IMR-90 (cell line): ENCODE data around the gene THRB. TPM values are rescaled to one million over a fixed set of nuclear protein-coding genes. Genes with fewer than 3 reads are reported as not detected.

Source experiments
- ATAC-seq: fragments of 200-7000 bp; cut with Tn5 transposase; 2 replicates; pipeline ENCODE4 v1.9.1; 2020; ENCODE audit warnings: low read depth, mild to moderate bottlenecking, moderate library complexity
- BruUV-seq: library from RNA; stranded (reverse); fragments of 400-500 nt; replicated peaks from 2 replicates; lab custom pipeline; 2021; lab: Mats Ljungman, UMichigan
- CTCF ChIA-PET: fragments of 300-600 bp; formaldehyde crosslinking; extraction: SDS; loops from one replicate; lab custom pipeline; 2021; ENCODE audit warnings: antibody characterized with exemption; lab: Yijun Ruan, JAX
- POLR2A ChIA-PET: fragments of 300-600 bp; sonication (Branson Sonifier 250); formaldehyde crosslinking; loops from one replicate; lab custom pipeline; 2022; ENCODE audit warnings: antibody characterized with exemption; ENCODE audit not compliant: unreplicated experiment; lab: Charles Lee
- DNase-seq: peaks from one replicate; pipeline ENCODE4 v3.0.0; 2013
- H2AFZ ChIP-seq: replicated peaks from 2 replicates; pipeline ENCODE3; 2013; ENCODE audit warnings: low read length, mild to moderate bottlenecking; ENCODE audit not compliant: poor library complexity
- H2AK5ac ChIP-seq: 2 replicates; pipeline ENCODE4 v1.6.1; 2013; ENCODE audit warnings: low read depth, low read length, inconsistent platforms
- H2AK9ac ChIP-seq: replicated peaks from 2 replicates; pipeline ENCODE3; 2013; ENCODE audit warnings: mild to moderate bottlenecking, low read depth, low read length, moderate library complexity; ENCODE audit not compliant: poor library complexity
- H2BK120ac ChIP-seq: 2 replicates; pipeline ENCODE4 v1.6.1; 2013; ENCODE audit warnings: low read depth, low read length, inconsistent platforms
- H2BK15ac ChIP-seq: 3 replicates; pipeline ENCODE4 v1.6.1; 2013; ENCODE audit warnings: low read depth, low read length, inconsistent platforms
- H2BK20ac ChIP-seq: 2 replicates; pipeline ENCODE4 v1.6.1; 2013; ENCODE audit warnings: low read depth, mild to moderate bottlenecking, inconsistent platforms, low read length, moderate library complexity
- H2BK5ac ChIP-seq: 2 replicates; pipeline ENCODE4 v1.6.1; 2013; ENCODE audit warnings: mild to moderate bottlenecking, low read depth, low read length, inconsistent platforms; ENCODE audit not compliant: poor library complexity, severe bottlenecking
- H3K14ac ChIP-seq: replicated peaks from 2 replicates; pipeline ENCODE4 v1.6.1; 2013; ENCODE audit warnings: low read depth, low read length, inconsistent platforms
- H3K18ac ChIP-seq: 2 replicates; pipeline ENCODE4 v1.6.1; 2013; ENCODE audit warnings: low read depth, low read length, control low read depth
- H3K23ac ChIP-seq: 2 replicates; pipeline ENCODE4 v1.6.1; 2013; ENCODE audit warnings: low read depth, low read length, inconsistent platforms
- H3K27ac ChIP-seq: 2 replicates; pipeline ENCODE4 v1.5.1; 2013; ENCODE audit warnings: mild to moderate bottlenecking, control low read depth, low read length; ENCODE audit not compliant: insufficient read depth
- H3K27me3 ChIP-seq: 2 replicates; pipeline ENCODE4 v1.6.1; 2013; ENCODE audit warnings: low read length; ENCODE audit not compliant: control insufficient read depth, insufficient read depth
- H3K36me3 ChIP-seq: 2 replicates; pipeline ENCODE4 v1.6.1; 2013; ENCODE audit warnings: low read length, mixed read lengths; ENCODE audit not compliant: control insufficient read depth, insufficient read depth
- H3K4ac ChIP-seq: 2 replicates; pipeline ENCODE4 v1.6.1; 2013; ENCODE audit warnings: low read depth, low read length, inconsistent platforms
- H3K4me1 ChIP-seq: 2 replicates; pipeline ENCODE4 v1.6.1; 2013; ENCODE audit warnings: low read length, mixed read lengths; ENCODE audit not compliant: control insufficient read depth, insufficient read depth
- H3K4me2 ChIP-seq: 2 replicates; pipeline ENCODE4 v1.6.1; 2013; ENCODE audit warnings: low read depth, mild to moderate bottlenecking, control low read depth, low read length, moderate library complexity
- H3K4me3 ChIP-seq: 2 replicates; pipeline ENCODE4 v1.5.1; 2013; ENCODE audit warnings: low read depth, mild to moderate bottlenecking, control low read depth, low read length, moderate library complexity; ENCODE audit not compliant: insufficient read depth
- H3K56ac ChIP-seq: 2 replicates; pipeline ENCODE4 v1.6.1; 2013; ENCODE audit warnings: low read length, inconsistent platforms; ENCODE audit not compliant: insufficient read depth; ENCODE audit errors: extremely low read depth
- H3K79me1 ChIP-seq, 2 experiments: 2 replicates each; pipeline ENCODE4 v1.6.1; 2013; ENCODE audit warnings: low read length in 2 of 2, inconsistent platforms in 1 of 2, low read depth in 1 of 2
- H3K9ac ChIP-seq: 2 replicates; pipeline ENCODE4 v1.6.1; 2013; ENCODE audit warnings: low read depth, low read length, control low read depth
- H3K9me1 ChIP-seq: 2 replicates; pipeline ENCODE4 v1.6.1; 2013; ENCODE audit warnings: low read length, inconsistent platforms; ENCODE audit not compliant: insufficient read depth
- H3K9me3 ChIP-seq: 2 replicates; pipeline ENCODE4 v1.6.1; 2013; ENCODE audit warnings: low read length; ENCODE audit not compliant: control insufficient read depth, insufficient read depth
- H4K20me1 ChIP-seq: 2 replicates; pipeline ENCODE4 v1.6.1; 2013; ENCODE audit warnings: low read length, inconsistent platforms; ENCODE audit not compliant: insufficient read depth
- H4K5ac ChIP-seq: 2 replicates; pipeline ENCODE4 v1.6.1; 2013; ENCODE audit warnings: mild to moderate bottlenecking, low read depth, low read length, control low read depth
- H4K8ac ChIP-seq, 2 experiments: 2 replicates each; pipeline ENCODE4 v1.6.1; 2013; ENCODE audit warnings: low read depth in 2 of 2, low read length in 2 of 2, control low read depth in 1 of 2, inconsistent platforms in 1 of 2
- H4K91ac ChIP-seq: 2 replicates; pipeline ENCODE4 v1.6.1; 2013; ENCODE audit warnings: low read depth, low read length, inconsistent platforms; ENCODE audit not compliant: insufficient read depth
- FOS ChIP-seq: fragments of 150-350 bp; IDR thresholded peaks from 2 replicates; pipeline ENCODE4 v1.6.1; 2016; ENCODE audit warnings: low read depth, low read length
- MXI1 ChIP-seq: IDR thresholded peaks from 2 replicates; pipeline ENCODE4 v1.6.1; 2012; ENCODE audit warnings: low read depth, mild to moderate bottlenecking, low read length, moderate library complexity, borderline replicate concordance
- SMC3 ChIP-seq: fragments of 150-350 bp; IDR thresholded peaks from 2 replicates; pipeline ENCODE4 v1.6.1; 2016; ENCODE audit warnings: low read depth, mild to moderate bottlenecking, antibody characterized with exemption, low read length, moderate library complexity
- USF2 ChIP-seq: fragments of 150-350 bp; IDR thresholded peaks from 2 replicates; pipeline ENCODE4 v1.6.1; 2017; ENCODE audit warnings: mild to moderate bottlenecking, antibody characterized with exemption, low read length, low read depth
- dilution Hi-C: fragments of 300-500 bp; cut with HindIII; formaldehyde crosslinking; loops from one replicate; pipeline ENCODE4 v1.14.3; 2018; ENCODE audit warnings: low sequenced_read_pairs; ENCODE audit not compliant: unreplicated experiment
- in situ Hi-C: fragments of 300-500 bp; cut with MboI; formaldehyde crosslinking; loops from 3 replicates; pipeline ENCODE4 v1.14.3; 2019; ENCODE audit warnings: low sequenced_read_pairs, inconsistent platforms, mixed read lengths
- intact Hi-C: fragments of 100-400 bp; cut with micrococcal nuclease; formaldehyde crosslinking; loops from 2 replicates; pipeline ENCODE4 v1.10.0; 2022
- polyA plus RNA-seq, 3 experiments: library from polyadenylated mRNA; depleted of rRNA; stranded (reverse); fragments of >200 nt; gene quantifications; 2 replicates each; pipeline ENCODE4 v1.2.3, GENCODE V29; 2012; ENCODE audit warnings: low replicate concordance in 1 of 3
- total RNA-seq: library from RNA; depleted of rRNA; stranded (reverse); fragments of >200 nt; gene quantifications from 2 replicates; pipeline ENCODE4 v1.2.3, GENCODE V29; 2012

The THRB gene
- total and polyA plus RNA-seq, 2 of the 4 experiments (the other 2 are of a cell fraction), result under 0.01 TPM; not detected in 1

- H2BK15ac ChIP-seq, result no peak overlapping the region
- H4K91ac ChIP-seq, result no peak overlapping the region
- H3K4me2 ChIP-seq, result no peak overlapping the region
- no peak overlapping the region for H3K56ac ChIP-seq
- no peaks in the 10 kb centered on the region for H3K36me3 ChIP-seq
- no peak overlapping the region for H3K23ac ChIP-seq
- no peak overlapping the region for H4K8ac ChIP-seq
- no peak for DNase-seq
- in situ Hi-C loops (no loop called here), intact Hi-C loops (no loop called here), dilution Hi-C loops (no loop called here)
- H3K9me1 ChIP-seq, result no peaks in the 10 kb centered on the region
- H3K4me1 ChIP-seq, result no peaks in the 10 kb centered on the region
- H3K9me3 ChIP-seq, result no peaks in the 10 kb centered on the region
- H3K14ac ChIP-seq, result no peak overlapping the region
- H2AK5ac ChIP-seq, result no peak overlapping the region
- no peak overlapping the region for H3K27ac ChIP-seq
- H4K20me1 ChIP-seq, result no peaks in the 10 kb centered on the region
- ChIA-PET POLR2A (no interaction called here), CTCF (no interaction called here)
- no peaks in the 10 kb centered on the region for H3K27me3 ChIP-seq
- H3K9ac ChIP-seq, result no peak overlapping the region
- no peak overlapping the region for H2BK120ac ChIP-seq
- no peak overlapping the region for H3K4ac ChIP-seq
- no peak overlapping the region for H3K18ac ChIP-seq
- no peak overlapping the region for H2BK5ac ChIP-seq
- ATAC-seq, result no peak
- no TSS peak for BruUV-seq
- no peak overlapping the region for H4K5ac ChIP-seq
- no peak overlapping the region for H3K4me3 ChIP-seq
- no peak overlapping the region for H2BK20ac ChIP-seq
- TF ChIP-seq FOS (no peak), MXI1 (no peak), SMC3 (no peak), USF2 (no peak)
- no peak overlapping the region for H2AFZ ChIP-seq
- H2AK9ac ChIP-seq, result no peak overlapping the region
- no peaks in the 10 kb centered on the region for H3K79me1 ChIP-seq
Observed at GRCh38 chr3:24432989-24433388, 61.7 kb downstream of the THRB start.
